ENCODE data around the gene ABCA10.

Gene ABCA10

DNA sequence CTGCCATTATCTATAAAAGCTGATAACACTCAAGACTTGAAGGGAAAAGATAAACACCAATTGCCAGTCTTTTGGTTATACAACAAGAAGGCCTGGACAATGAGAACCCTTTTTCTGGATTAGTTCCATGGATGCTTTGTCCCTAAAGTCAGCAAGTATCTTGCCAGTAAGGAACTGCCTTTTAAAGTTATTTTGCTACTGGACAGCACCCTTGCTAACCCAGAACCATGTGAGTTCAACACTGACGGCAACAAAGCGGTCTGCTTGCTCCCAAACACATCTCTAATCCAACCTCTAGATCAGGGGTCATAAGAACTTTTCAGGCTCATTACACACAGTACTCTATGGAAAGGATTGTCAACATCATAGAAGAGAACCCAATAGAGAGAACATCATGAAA lies 61.7 kb downstream of the ABCA10 start:
- no peak for DNase-seq (ENCODE audit: low spot score)

DNA sequence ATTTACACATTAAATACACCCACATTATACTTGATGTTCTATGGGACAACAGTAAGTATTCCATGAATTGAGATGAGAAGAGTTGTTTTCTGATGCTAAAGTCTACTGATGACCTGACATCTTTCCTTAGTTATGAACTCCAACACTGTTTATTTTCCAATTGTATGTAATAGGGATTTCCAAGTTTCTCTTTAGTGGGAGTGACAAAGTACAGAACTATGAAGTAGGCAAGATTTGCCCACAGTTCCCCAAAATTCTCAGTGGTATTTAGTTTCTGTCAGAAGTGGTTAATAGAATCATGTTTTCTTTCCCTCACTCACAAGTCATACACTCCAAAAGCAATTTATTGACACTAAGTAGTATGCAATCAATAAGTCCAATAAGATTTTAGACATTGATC lies 64.4 kb downstream of the ABCA10 start:
- DNase-seq (ENCODE audit: low spot score) = no peak

DNA sequence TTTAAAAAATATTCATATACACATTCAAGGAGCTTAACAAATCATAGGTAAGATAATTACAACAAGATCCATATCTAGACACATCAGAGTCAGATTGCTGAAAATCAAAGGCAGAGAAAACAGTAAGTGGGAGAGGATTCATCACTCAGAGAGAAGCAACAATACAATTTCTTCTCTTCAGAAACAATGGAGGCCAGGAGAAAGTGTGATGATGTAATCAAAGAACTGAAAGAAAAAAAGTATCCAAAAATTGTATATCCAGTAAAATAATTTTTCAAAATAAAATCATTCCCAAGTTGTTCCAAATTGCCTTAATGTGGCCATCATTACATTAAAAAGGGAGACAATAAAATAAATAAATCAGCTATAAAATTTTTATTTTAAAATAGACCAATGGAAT lies 69.2 kb downstream of the ABCA10 start:
- DNase-seq (ENCODE audit: low spot score) = no peak

DNA sequence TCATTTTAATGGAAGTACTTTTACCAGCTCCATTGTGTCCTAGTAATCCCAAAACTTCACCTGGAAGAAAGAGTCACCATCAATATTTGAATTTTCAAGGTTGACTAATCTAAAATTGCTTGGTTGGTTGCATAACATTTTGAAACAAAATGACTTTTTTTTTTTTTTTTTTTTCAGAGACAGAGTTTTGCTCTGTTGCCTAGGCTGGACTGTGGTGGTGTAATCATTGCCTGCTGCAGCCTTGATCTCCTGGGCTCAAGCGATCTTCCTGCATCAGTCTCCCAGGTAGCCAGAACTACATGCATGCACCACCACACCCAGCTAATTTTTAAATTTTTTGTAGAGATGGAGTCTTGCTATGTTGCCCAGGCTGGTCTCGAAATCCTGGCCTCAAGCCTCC lies 74.4 kb downstream of the ABCA10 start:
- DNase-seq (ENCODE audit: low spot score) = no peak

DNA sequence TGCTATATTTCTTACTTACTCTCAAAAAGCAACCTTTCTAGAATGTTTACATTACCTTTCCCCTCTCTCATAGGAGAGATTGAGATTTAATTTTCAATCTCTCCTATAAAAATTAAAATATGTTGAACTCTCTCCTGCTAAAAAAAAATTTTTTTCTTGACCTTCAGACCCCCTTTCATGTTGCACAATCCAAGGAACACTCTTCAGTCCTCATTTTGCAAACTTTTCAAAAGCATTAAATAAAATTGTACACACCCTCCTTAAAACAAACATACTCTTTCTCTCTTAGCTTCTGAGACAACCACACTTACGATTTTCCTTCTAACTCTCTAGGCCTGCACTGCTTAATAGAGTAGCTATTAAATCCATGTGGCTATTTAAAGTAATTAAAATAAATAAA lies 78.3 kb downstream of the ABCA10 start:
- DNase-seq (ENCODE audit: low spot score) = no peak

DNA sequence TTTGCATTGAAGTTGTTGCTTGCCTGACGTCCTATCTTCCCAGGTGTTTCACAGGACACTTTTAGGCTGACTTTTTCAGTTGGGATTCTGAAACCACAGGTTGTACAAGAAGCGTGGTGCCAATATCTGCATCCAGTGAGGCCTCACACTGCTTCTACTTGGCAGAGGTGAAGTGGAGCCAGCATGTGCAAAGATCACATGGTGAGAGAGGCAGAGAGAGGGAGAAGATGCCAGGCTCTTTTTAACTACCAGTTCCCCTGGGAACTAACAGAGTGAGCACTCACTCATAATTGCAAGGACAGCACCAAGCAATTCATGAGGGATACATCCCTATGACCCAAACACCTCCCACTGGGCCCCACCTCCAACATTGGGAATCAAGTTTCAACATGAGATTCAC lies 81.2 kb downstream of the ABCA10 start:
- DNase-seq (ENCODE audit: low spot score) = no peak

DNA sequence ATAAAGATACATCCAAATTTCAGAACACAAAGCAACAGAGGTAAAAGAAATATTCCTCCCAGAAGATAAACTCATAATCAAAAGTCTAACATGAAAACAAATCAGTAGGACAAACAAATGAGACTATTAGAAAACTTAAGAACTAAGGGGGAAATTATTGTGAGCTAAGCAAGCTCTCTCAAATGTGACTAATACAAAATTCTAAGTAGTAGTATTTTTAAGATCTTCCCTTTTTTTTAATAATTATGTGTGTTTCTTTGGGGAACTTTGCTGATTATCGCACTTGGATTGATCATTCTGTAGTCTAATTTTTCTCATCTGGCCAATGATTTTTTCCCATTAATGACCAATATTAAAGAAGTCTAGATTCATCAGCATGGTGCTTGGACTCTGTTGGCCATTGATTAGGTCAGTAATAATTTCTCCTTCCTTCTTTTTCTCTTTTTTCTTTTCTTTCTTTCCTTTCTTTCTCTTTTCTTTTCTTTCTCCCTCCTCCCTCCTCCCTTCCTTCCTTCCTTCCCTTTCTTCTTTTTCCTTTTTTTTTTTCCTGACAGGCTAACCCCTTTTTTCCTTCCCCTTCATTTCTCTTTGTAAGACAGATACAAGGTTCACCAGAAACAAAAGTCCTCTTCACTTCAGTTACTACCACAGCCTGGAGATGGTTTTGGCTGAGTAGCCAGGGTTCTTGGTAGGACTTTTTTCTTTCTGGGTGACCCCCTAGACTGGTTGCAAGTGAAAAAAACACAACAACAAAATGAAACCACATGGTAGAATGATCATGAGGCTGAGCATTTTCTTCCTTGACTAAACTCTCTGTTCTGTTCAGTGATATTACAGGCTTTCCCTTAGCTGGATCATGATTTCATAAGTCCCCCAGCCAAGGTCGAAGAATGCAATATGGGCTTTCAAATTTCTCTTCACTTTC lies 84.0 kb downstream of the ABCA10 start:
- DNase-seq (ENCODE audit: low spot score) = no peak

DNA sequence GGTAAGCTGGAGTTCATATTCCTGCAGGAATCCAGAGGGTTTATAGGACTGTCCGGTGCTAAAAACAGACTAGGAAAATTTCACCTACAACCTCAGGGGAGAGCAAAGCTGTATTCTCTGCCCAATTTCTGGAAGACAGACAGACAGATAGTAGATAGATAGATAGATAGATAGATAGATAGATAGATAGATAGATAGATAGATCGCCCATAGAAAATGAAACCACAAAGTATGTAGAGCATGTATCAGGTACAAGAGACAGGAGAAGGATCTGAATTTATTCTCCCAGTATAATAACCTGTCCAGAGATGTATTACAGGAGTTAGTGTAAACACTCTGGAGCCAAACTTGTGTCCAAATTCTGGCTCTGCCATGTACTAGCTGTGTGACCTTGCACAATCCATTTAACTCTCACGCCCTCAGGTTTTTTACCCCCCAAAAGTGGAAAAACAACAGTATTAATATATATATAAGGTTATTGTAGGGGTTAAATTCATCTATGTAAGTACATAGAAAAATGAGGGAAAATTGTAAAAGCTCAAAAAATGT lies 84.9 kb downstream of the ABCA10 start:
- DNase-seq (ENCODE audit: low spot score) = no peak

DNA sequence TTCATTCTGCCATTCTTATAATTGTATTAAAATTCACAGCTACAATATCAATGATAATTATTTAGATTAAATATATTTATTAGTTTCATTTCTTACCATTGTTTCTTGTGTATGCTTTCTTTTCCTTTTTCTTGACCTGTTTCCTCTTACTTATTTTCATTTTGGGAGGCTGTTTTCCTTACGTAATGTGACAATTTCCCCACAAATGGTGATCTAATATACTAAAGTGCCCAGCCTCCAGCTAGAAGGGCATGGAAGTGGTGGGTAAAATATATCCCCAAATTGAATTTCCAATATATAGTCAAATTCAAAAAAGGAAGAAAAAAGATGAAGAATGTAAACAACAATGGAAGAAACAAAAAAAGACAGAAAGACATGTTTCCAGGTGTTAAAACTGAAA lies 85.5 kb downstream of the ABCA10 start:
- no peak for DNase-seq (ENCODE audit: low spot score)

DNA sequence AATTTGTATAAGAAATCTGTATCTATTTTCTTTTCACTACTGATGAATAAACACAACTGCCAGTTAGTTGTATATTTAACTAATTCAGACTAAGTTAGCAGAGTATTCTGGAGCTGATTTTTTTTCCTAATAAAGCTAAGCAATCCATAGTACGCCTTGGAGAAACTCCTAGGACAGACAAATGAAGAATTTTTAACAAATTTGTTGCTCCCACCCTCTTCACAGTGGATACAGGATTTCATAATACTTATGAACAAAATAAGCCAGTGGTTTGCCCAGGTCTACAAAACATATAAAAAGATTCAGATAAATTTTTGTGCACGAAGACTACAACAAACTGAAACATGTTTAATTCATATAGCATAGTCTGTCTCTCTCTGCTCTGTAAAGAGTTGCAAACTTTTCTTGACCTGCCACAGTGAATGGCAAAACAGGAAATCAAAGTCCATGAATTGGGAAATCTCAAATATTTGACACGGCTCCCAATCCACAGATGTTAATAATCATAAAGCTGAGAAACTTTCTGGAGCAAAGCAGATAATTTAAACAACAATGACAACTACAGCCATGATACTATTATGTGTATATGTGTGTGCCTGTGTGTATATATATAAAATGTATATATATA lies 86.3 kb downstream of the ABCA10 start:
- DNase-seq (ENCODE audit: low spot score) = no peak

DNA sequence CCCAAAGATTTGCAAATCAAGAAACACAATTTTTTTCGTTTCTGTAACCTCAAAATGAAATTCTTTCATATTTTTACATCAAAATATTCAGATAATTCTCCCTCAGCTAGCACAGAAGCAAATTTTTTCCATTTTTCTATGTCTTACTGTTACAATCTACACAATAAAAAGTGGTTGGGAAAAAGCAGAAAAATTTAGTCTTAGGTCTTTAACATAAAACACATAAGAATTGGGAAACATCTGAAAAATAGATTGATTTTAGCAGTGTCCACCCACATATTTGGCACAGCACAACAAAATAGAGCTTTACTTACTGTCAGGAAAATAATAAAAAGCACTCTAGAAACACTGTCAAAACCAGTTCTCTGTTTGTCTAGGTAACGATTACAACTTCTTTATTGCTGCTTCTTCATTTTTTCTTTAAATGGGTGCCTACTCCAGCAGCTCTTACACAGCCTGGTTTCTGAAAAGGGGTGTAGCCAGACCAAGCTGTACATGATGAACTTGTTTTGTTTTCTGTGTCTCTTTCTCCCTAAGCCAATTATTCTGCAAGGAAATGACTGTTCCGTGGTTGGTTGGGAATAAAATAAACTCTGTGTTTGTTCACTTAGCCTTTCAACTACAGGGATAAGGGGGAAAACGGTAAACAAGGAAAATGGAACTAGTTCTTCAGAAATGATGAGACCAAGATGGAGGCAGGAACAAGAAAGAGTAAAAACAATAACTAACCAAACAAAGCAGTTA lies 87.0 kb downstream of the ABCA10 start, which contains the start of gene ABCA6:
Gene ABCA6, minus strand, starts transcription at position 465 of the 744 bp plus-strand sequence. CDS start 1,192 bp downstream, outside the sequence.
- peak; percentile 10 for DNase-seq (ENCODE audit: low spot score)

DNA sequence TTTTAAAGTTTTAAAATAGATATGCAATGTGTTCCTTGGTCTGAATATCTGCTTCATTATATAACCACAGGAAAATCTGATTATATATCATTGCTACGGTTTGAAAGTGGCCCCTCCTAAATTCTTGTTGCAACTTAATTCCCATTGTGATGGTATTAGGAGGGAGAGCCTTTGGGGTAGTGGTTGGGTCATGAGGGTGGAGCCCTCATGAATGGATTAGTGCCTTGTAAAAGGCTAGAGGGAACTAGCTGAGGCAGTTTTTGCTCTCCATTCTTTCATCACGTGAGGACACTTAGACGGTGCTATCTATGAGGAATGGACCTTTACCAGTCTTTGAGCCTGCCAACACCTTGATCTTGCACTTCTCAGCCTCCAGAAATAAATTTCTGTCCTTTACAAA lies 94.5 kb downstream of the ABCA10 start:
- DNase-seq (ENCODE audit: low spot score) = no peak

DNA sequence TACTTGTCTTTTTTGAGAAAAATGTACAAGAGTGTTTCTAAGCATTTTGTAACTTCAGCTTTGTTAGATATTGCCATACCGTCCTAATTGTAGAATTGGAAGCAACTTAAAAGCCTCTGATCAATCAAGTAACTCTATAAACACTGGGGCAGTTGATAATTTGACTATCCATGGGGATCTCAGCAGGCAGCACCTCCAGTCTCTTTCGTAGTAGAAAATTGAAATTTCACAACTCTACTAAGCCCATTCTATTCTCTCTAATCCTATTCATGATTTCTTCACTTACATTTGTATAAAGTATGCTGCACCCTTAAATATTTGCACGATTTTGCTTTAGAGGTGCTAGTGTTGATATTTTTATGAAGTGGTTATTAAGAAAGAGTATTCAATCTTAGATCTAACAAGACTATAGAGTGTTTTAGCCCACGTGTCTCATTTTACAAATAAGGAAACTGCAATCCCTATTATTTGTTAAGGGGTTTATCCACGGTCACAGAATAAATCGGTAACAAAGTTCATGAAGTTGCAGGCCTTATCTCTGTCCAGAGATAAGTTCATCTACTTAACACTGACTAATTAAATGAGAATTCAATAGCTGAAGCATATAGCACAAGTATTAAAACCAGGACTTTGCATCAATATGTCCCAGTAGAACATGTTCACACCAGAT lies 97.9 kb downstream of the ABCA10 start:
- no peak for DNase-seq (ENCODE audit: low spot score)

DNA sequence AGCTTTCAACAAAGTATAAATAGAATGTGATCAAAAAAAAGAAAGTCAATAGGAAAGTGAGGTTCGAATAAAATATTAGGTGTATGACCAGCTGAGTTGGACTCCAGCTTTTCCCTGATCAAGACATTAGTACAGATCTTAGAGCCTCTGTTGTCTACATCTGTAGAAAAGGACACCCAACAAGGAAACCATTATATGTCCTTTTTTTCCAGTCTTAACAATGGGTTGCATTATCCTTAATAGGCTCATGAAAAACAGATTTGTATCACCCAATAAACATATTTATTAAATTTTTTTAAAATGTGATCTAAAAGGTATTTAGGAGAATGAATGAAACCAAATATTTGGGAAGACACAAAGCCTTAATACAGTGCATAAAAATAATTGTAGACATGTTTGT lies 105.0 kb downstream of the ABCA10 start:
- no peak for DNase-seq (ENCODE audit: low spot score)

DNA sequence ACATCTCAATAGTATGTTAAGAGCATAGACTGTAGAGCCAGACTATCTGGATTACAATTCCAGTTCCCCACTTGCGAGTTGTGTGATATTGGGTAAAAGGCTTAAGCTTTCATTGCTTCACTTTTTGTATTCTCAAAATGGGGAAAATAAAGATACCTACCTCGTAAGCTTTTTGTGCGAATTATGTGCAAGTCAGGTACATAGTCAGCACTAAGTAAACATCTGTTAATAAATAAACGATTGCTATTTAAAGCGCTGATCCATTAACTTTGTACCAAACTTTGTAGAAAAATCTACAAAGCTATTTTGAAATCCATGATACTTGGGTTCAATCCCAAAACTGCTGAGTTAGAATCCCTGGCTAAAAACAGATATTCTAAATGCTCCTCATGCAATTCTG lies 106.6 kb downstream of the ABCA10 start:
- DNase-seq (ENCODE audit: low spot score) = no peak

DNA sequence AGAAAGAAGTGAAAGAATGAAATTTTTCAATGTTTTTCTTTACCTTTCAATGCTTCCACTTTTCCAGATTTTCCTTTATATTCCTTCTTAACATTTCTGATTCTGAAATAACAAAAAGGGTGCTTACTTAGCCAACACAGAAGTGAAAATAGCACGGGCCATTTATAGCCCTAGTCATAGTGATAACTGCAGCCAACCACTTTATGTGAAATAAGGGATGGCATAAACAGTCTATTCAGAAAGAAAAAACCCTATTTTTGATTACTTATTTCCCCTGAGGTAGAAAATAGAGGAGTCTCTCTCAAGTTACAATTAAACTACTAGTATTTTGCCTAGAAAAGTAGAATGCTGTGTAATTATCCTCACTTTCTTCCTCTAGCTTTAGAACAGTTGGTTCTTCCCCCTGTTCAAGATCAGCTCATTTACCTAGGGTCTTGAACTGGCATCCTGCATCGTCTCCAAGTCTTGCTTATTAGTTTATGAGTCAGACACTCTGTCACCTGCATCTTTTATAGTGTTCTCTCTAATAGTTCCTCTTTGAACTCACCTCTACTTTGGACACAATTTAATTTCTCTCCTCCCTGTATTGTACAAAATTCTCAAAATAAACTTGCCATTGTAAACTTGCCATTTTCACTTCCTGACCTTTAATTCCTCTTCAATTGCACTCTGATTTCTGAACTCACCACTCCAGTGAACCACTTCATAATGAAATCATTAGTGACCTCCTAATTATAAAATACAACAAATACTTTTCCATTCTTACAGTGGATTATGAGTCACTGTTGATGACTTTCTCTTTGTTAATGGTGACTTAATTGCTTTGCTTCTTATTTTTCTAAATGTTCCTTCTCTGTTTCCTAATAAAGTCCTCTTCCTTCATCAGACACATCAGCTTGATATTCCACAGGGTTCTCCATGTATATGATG lies 110.5 kb downstream of the ABCA10 start:
- DNase-seq (ENCODE audit: low spot score) = no peak

DNA sequence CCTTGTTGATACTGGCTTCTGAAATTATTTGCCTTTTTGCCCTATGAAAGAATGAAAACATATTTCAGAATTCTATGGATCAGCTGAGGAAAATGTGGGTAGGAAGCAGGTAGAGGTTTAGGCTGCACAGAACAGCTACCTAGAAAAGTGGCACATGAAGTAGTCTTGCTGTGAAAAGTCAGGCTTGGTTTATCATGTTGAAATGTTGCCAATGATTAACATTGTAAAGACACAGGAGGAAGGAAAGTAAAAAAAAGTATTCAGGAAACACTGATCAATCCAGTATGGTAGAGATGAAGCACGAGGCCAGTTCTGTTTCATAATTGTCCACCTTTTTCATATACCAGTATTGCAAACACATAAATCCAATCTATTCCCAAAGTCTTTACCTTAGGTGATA lies 116.8 kb downstream of the ABCA10 start:
- no peak for DNase-seq (ENCODE audit: low spot score)

DNA sequence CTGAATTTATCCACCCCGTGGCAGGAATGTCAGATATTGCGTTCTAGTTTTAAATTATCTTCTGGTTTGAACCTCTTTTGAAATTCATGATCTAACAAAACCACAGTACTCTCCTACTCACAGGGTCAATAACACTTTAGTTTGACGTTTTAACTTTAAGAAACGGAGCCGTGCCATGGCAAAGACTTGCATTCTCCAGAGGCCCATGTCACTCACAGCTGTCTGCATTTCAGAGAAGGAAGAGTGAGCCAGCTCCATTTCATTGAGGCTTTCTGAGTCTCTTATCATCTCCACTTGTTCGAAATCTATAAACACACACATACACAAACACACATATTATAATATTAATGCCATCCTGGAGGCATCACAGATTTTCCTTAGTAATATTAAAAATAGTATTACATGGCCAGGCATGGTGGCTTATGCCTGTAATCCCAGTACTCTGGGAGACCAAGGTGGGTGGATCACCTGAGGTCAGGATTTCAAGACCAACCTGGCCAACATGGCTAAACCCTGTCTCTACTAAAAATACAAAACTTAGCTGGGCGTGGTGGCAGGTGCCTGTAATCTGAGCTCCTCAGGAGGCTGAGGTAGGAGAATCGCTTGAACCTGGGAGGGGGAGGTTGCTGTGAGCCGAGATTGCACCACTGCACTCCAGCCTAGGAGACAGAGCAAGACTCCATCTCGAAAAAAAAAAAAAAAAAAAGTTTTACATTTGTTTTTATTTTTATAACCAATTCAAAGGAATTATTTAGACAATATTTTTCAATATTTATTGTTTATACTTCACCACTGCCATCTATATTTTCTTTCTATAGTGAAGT lies 122.5 kb downstream of the ABCA10 start:
- no peak for DNase-seq (ENCODE audit: low spot score)

DNA sequence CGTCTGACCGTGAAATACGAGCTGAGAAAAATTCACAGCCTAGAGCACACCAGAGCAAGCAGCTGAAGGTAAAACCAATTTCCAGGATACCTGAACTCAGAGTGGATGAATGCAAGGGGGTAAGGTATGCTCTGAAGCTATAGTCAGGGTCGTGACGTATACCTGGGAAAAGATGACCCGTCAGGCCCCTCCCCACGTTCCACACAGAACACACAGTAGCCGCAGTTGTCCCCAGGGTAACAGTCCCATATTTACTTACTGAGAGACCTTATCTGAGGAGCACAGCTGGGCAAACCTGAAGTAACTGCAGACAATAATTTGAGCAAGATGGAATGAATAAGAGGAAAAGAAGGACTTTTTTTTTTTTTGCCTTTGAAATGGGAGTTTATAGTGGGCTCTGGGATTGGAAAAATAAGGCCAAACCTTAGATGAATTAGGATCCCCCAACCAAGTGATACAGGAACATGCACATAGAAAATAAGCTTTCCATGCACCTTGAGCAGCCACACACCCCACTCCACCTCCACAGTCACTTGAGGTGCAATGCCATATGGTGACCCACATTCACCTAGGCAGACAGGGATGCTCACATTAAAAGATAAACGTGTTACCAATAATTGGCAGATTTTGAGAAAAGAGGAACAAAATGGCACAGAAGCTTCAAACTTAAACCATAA lies 124.9 kb downstream of the ABCA10 start:
- DNase-seq (ENCODE audit: low spot score) = no peak
